Activated CD8-positive, alpha-beta memory T cell treated with anti-CD3 and anti-CD28 coated beads, Interleukin-2, amount 10 ng/mL, durations not matched to agents 7 days and 5 days (primary cell): ENCODE results near the gene WFS1. TPM values are rescaled to one million over a fixed set of nuclear protein-coding genes. Genes with fewer than 3 reads are reported as not detected.

Source experiments
- ATAC-seq: fragments of 150-1000 bp; cut with Tn5 transposase; one replicate; pipeline ENCODE4 v1.10.0; 2021; ENCODE audit warnings: moderate library complexity
- CTCF ChIA-PET: fragments of 350-600 bp; sonication (Branson Sonifier 250); formaldehyde crosslinking; loops from one replicate; lab custom pipeline; 2021; ENCODE audit warnings: antibody characterized with exemption; lab: Charles Lee
- DNase-seq: peaks from one replicate; pipeline ENCODE4 v3.0.0-alpha.2; 2020
- H3K27ac Mint-ChIP-seq: one replicate; pipeline ENCODE4 v1.8.0; 2021; ENCODE audit warnings: mild to moderate bottlenecking, mixed read lengths
- H3K27me3 Mint-ChIP-seq: one replicate; pipeline ENCODE4 v1.8.0; 2021; ENCODE audit warnings: mixed read lengths
- H3K36me3 Mint-ChIP-seq: one replicate; pipeline ENCODE4 v1.8.0; 2021; ENCODE audit warnings: mild to moderate bottlenecking, mixed read lengths
- H3K4me1 Mint-ChIP-seq: one replicate; pipeline ENCODE4 v1.8.0; 2021; ENCODE audit warnings: mixed read lengths
- H3K4me3 Mint-ChIP-seq: one replicate; pipeline ENCODE4 v1.8.0; 2021; ENCODE audit warnings: mild to moderate bottlenecking, moderate library complexity, mixed read lengths
- H3K9me3 Mint-ChIP-seq: one replicate; pipeline ENCODE4 v1.8.0; 2022; ENCODE audit warnings: low read depth, mixed read lengths
- total RNA-seq, 2 experiments: library from RNA; stranded (reverse); gene quantifications; one replicate each; pipeline ENCODE4 v1.2.3, GENCODE V29; 2021

WFS1 gene
- total RNA-seq, 2 experiments from 2014 or later: 1.8 to 2.2 TPM

- peaks cover 12% of the 10 kb centered on the region for H3K4me1 Mint-ChIP-seq
These were observed 12.2 kb upstream of the WFS1 start for GRCh38 chr4:6257247-6258025.

GRCh38 chr4:6258026-6258360, 11.7 kb upstream of the WFS1 start:
- peaks cover 12% of the 10 kb centered on the region for H3K4me1 Mint-ChIP-seq
- DNase-seq: no peak
- CTCF ChIA-PET: interaction anchor here (30.7 kb wide), 1 partner anchor 70 kb away, joined by 685 read pairs; no protein-coding TSS in a partner anchor
- no peak overlapping the region for H3K4me3 Mint-ChIP-seq
- no peak for ATAC-seq
- no peaks in the 10 kb centered on the region for H3K9me3 Mint-ChIP-seq
- no peaks in the 10 kb centered on the region for H3K36me3 Mint-ChIP-seq
- peaks cover 59% of the 10 kb centered on the region for H3K27me3 Mint-ChIP-seq
- no peak overlapping the region for H3K27ac Mint-ChIP-seq

More at GRCh38 chr4:6257247-6258025, 12.2 kb upstream of the WFS1 start:
- no peak overlapping the region for H3K27ac Mint-ChIP-seq
- no peaks in the 10 kb centered on the region for H3K9me3 Mint-ChIP-seq
- CTCF ChIA-PET: interaction anchor here (30.7 kb wide), 1 partner anchor 70 kb away, joined by 685 read pairs; no protein-coding TSS in a partner anchor
- no peaks in the 10 kb centered on the region for H3K36me3 Mint-ChIP-seq
- ATAC-seq (peak; percentile 49), DNase-seq (no peak)
- H3K27me3 Mint-ChIP-seq: peaks cover 59% of the 10 kb centered on the region
- H3K4me3 Mint-ChIP-seq: no peak overlapping the region

GRCh38 chr4:6258741-6259140, 10.9 kb upstream of the WFS1 start:
- ATAC-seq (no peak), DNase-seq (no peak)
- H3K4me3 Mint-ChIP-seq: no peak overlapping the region
- H3K4me1 Mint-ChIP-seq: peaks cover 12% of the 10 kb centered on the region
- no peak overlapping the region for H3K27ac Mint-ChIP-seq
- peaks cover 59% of the 10 kb centered on the region for H3K27me3 Mint-ChIP-seq
- no peaks in the 10 kb centered on the region for H3K9me3 Mint-ChIP-seq
- CTCF ChIA-PET: interaction anchor here (1.0 to 30.7 kb wide), 3 partner anchors 8 to 69 kb away, joined by 3 to 685 read pairs (median 71); no protein-coding TSS in a partner anchor
- no peaks in the 10 kb centered on the region for H3K36me3 Mint-ChIP-seq

- no peaks in the 10 kb centered on the region for H3K9me3 Mint-ChIP-seq
- H3K4me3 Mint-ChIP-seq: no peak overlapping the region
- CTCF ChIA-PET: interaction anchor here (1.0 to 30.7 kb wide), 6 partner anchors 9 to 262 kb away, joined by 3 to 685 read pairs (median 8); partner anchors contain the start of gene WFS1
- H3K27me3 Mint-ChIP-seq: peaks cover 50% of the 10 kb centered on the region
- H3K4me1 Mint-ChIP-seq: peaks cover 18% of the 10 kb centered on the region
- no peak for ATAC-seq
- no peak for DNase-seq
- no peak overlapping the region for H3K27ac Mint-ChIP-seq
- H3K36me3 Mint-ChIP-seq: no peaks in the 10 kb centered on the region
These were observed 9.8 kb upstream of the WFS1 start for GRCh38 chr4:6259886-6260285.

- no peak overlapping the region for H3K27ac Mint-ChIP-seq
These were observed 7.5 kb upstream of the WFS1 start for GRCh38 chr4:6262176-6262575.

GRCh38 chr4:6262847-6263487, 6.7 kb upstream of the WFS1 start:
- Mint-ChIP-seq H3K27ac (no peak overlapping the region), H3K9me3 (no peaks in the 10 kb centered on the region), H3K4me3 (no peak overlapping the region), H3K27me3 (peaks cover 52% of the 10 kb centered on the region), H3K36me3 (no peaks in the 10 kb centered on the region), H3K4me1 (peaks cover 19% of the 10 kb centered on the region)
- CTCF ChIA-PET: interaction anchor here (0.8 to 30.7 kb wide), 3 partner anchors 13 to 131 kb away, joined by 3 to 685 read pairs (median 71); no protein-coding TSS in a partner anchor
- ATAC-seq (no peak), DNase-seq (no peak)

More at GRCh38 chr4:6262176-6262575, 7.5 kb upstream of the WFS1 start:
- ATAC-seq (no peak), DNase-seq (no peak)
- CTCF ChIA-PET: interaction anchor here (0.8 to 30.7 kb wide), 4 partner anchors 9 to 130 kb away, joined by 3 to 685 read pairs (median 37); no protein-coding TSS in a partner anchor
- Mint-ChIP-seq H3K27me3 (peaks cover 51% of the 10 kb centered on the region), H3K36me3 (no peaks in the 10 kb centered on the region), H3K4me3 (no peak overlapping the region), H3K4me1 (peaks cover 18% of the 10 kb centered on the region), H3K9me3 (no peaks in the 10 kb centered on the region)

GRCh38 chr4:6263526-6264224, 6.0 kb upstream of the WFS1 start:
- CTCF ChIA-PET: interaction anchor here (0.8 to 30.7 kb wide), 7 partner anchors 8 to 64 kb away, joined by 3 to 685 read pairs (median 4); no protein-coding TSS in a partner anchor
- H3K27ac Mint-ChIP-seq: no peak overlapping the region
- H3K4me1 Mint-ChIP-seq: peaks cover 20% of the 10 kb centered on the region
- H3K4me3 Mint-ChIP-seq: no peak overlapping the region
- H3K9me3 Mint-ChIP-seq: no peaks in the 10 kb centered on the region
- ATAC-seq (no peak), DNase-seq (no peak)
- peaks cover 56% of the 10 kb centered on the region for H3K27me3 Mint-ChIP-seq
- no peaks in the 10 kb centered on the region for H3K36me3 Mint-ChIP-seq

- no peak overlapping the region for H3K4me3 Mint-ChIP-seq
- peaks cover 53% of the 10 kb centered on the region for H3K27me3 Mint-ChIP-seq
- no peaks in the 10 kb centered on the region for H3K36me3 Mint-ChIP-seq
- H3K4me1 Mint-ChIP-seq: peaks cover 24% of the 10 kb centered on the region
- no peaks in the 10 kb centered on the region for H3K9me3 Mint-ChIP-seq
- CTCF ChIA-PET: interaction anchor here (0.8 to 30.7 kb wide), 7 partner anchors 9 to 64 kb away, joined by 3 to 685 read pairs (median 4); no protein-coding TSS in a partner anchor
- DNase-seq (peak; percentile 72), ATAC-seq (no peak)
- H3K27ac Mint-ChIP-seq: no peak overlapping the region
These were observed 5.5 kb upstream of the WFS1 start for GRCh38 chr4:6264225-6264540.

GRCh38 chr4:6265546-6265945, 4.1 kb upstream of the WFS1 start:
- H3K27me3 Mint-ChIP-seq: peaks cover 47% of the 10 kb centered on the region
- ATAC-seq: no peak
- peaks cover 27% of the 10 kb centered on the region for H3K4me1 Mint-ChIP-seq
- peak overlapping the region; percentile 37 for H3K27ac Mint-ChIP-seq
- no peaks in the 10 kb centered on the region for H3K9me3 Mint-ChIP-seq
- H3K36me3 Mint-ChIP-seq: no peaks in the 10 kb centered on the region
- DNase-seq: no peak
- no peak overlapping the region for H3K4me3 Mint-ChIP-seq
- CTCF ChIA-PET: interaction anchor here (7.5 to 30.7 kb wide), 2 partner anchors 15 to 62 kb away, joined by 71 to 685 read pairs; no protein-coding TSS in a partner anchor

GRCh38 chr4:6267573-6267972, 2.1 kb upstream of the WFS1 start:
- DNase-seq: no peak
- H3K9me3 Mint-ChIP-seq: no peaks in the 10 kb centered on the region
- peaks cover 46% of the 10 kb centered on the region for H3K27me3 Mint-ChIP-seq
- H3K36me3 Mint-ChIP-seq: no peaks in the 10 kb centered on the region
- no peak overlapping the region for H3K27ac Mint-ChIP-seq
- CTCF ChIA-PET: interaction anchor here (1.4 to 30.7 kb wide), 4 partner anchors 11 to 270 kb away, joined by 4 to 685 read pairs (median 20); no protein-coding TSS in a partner anchor
- H3K4me3 Mint-ChIP-seq: no peak overlapping the region
- ATAC-seq: no peak
- H3K4me1 Mint-ChIP-seq: peaks cover 33% of the 10 kb centered on the region

GRCh38 chr4:6268650-6269615, 717 bp upstream of the WFS1 start:
- Mint-ChIP-seq H3K9me3 (no peaks in the 10 kb centered on the region), H3K36me3 (no peaks in the 10 kb centered on the region), H3K4me3 (peak overlapping the region; percentile 67), H3K4me1 (peaks cover 33% of the 10 kb centered on the region), H3K27me3 (peaks cover 52% of the 10 kb centered on the region), H3K27ac (no peak overlapping the region)
- peak; percentile 21 for ATAC-seq
- CTCF ChIA-PET: interaction anchor here (0.9 to 30.7 kb wide), 6 partner anchors 9 to 271 kb away, joined by 3 to 685 read pairs (median 7); no protein-coding TSS in a partner anchor
- DNase-seq: no peak

GRCh38 chr4:6270636-6271121, 1.0 kb downstream of the WFS1 start:
- CTCF ChIA-PET: interaction anchor here (1.4 to 30.7 kb wide), 4 partner anchors 21 to 272 kb away, joined by 3 to 685 read pairs (median 20); no protein-coding TSS in a partner anchor
- no peak overlapping the region for H3K27ac Mint-ChIP-seq
- no peaks in the 10 kb centered on the region for H3K9me3 Mint-ChIP-seq
- peak overlapping the region; percentile 59 for H3K4me3 Mint-ChIP-seq
- H3K4me1 Mint-ChIP-seq: peaks cover 24% of the 10 kb centered on the region
- no peaks in the 10 kb centered on the region for H3K36me3 Mint-ChIP-seq
- peaks cover 59% of the 10 kb centered on the region for H3K27me3 Mint-ChIP-seq
- no peak for ATAC-seq
- no peak for DNase-seq
